Measurements from ENCODE around the gene ZNF75A.
A peak's percentile ranks its signal among the peaks of the same experiment; 100 is the strongest.

ZNF75A gene

GRCh38 chr16:3355589-3355988 is 50.3 kb downstream of the ZNF75A start, which contains the start of gene OR2C1:
TSS of gene OR2C1 (plus strand) at chr16:3355889. CDS start at chr16:3355941, 52 bp downstream.
- DNase-seq (ENCODE audit: low spot score), result no peak
- no peak for TF ChIP-seq CTCF (IDR thresholded peaks at IDR 0.05; ENCODE audit: extremely low read depth, missing control alignments)

- DNase-seq (ENCODE audit: low spot score), result no peak
- no peak for TF ChIP-seq CTCF (IDR thresholded peaks at IDR 0.05; ENCODE audit: extremely low read depth, missing control alignments)
Measured at GRCh38 chr16:3356118-3356517, 50.8 kb downstream of the ZNF75A start.

- no peak for TF ChIP-seq CTCF (IDR thresholded peaks at IDR 0.05; ENCODE audit: extremely low read depth, missing control alignments)
- no peak for DNase-seq (ENCODE audit: low spot score)
Measured at GRCh38 chr16:3358871-3359270, 53.6 kb downstream of the ZNF75A start.

GRCh38 chr16:3362931-3363330 is 57.6 kb downstream of the ZNF75A start:
- no peak for DNase-seq (ENCODE audit: low spot score)
- TF ChIP-seq CTCF (IDR thresholded peaks at IDR 0.05; ENCODE audit: extremely low read depth, missing control alignments), result no peak

GRCh38 chr16:3363793-3364192 is 58.5 kb downstream of the ZNF75A start:
- DNase-seq (ENCODE audit: low spot score), result no peak
- TF ChIP-seq CTCF (IDR thresholded peaks at IDR 0.05; ENCODE audit: extremely low read depth, missing control alignments), result no peak

GRCh38 chr16:3364774-3365427 is 59.6 kb downstream of the ZNF75A start:
- DNase-seq (ENCODE audit: low spot score), result peak; percentile 82
- TF ChIP-seq CTCF (IDR thresholded peaks at IDR 0.05; ENCODE audit: extremely low read depth, missing control alignments), result no peak

Data from GM20000 (cell line).